ENCODE measurements around the gene ADSS2.

DNA sequence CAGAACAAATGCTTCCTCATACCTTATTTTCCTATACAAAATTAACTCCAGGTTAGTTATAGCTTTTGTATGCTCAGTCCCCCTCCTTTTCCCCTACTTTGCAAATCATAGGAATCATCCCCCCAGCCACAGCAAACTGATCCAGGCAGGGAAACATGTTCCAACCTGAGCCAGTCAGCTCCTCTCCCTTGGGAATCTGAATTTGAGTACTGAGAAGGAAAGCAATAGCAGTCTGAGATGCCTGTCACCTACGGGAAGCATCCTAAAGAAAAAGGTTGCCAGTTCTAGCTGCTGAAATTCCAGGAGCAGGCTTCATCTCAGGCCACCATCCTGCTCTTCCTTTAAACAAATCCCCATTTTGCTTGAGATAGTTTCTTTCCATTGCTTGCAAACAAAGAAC is 6.9 kb downstream of the ADSS2 start:
- TF ChIP-seq, protein P1, sequence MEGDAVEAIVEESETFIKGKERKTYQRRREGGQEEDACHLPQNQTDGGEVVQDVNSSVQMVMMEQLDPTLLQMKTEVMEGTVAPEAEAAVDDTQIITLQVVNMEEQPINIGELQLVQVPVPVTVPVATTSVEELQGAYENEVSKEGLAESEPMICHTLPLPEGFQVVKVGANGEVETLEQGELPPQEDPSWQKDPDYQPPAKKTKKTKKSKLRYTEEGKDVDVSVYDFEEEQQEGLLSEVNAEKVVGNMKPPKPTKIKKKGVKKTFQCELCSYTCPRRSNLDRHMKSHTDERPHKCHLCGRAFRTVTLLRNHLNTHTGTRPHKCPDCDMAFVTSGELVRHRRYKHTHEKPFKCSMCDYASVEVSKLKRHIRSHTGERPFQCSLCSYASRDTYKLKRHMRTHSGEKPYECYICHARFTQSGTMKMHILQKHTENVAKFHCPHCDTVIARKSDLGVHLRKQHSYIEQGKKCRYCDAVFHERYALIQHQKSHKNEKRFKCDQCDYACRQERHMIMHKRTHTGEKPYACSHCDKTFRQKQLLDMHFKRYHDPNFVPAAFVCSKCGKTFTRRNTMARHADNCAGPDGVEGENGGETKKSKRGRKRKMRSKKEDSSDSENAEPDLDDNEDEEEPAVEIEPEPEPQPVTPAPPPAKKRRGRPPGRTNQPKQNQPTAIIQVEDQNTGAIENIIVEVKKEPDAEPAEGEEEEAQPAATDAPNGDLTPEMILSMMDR (conservative IDR thresholded peaks at IDR 0.05; ENCODE audit: low read depth, low read length) = no peak
- no peak for TF ChIP-seq EZH2 (IDR thresholded peaks at IDR 0.05; ENCODE audit: low read length, unreplicated experiment)

Measured in PC-3 (cell line).